GM18499 (cell line): Measurements from ENCODE around the gene C19orf38.

ENCODE experiments used
- ATAC-seq: cut with Tn5 transposase; IDR thresholded peaks from one replicate; pipeline ENCODE4 v1.9.1; 2021; ENCODE audit warnings: moderate number of reproducible peaks; ENCODE audit not compliant: insufficient read depth, unreplicated experiment

The C19orf38 gene, protein sequence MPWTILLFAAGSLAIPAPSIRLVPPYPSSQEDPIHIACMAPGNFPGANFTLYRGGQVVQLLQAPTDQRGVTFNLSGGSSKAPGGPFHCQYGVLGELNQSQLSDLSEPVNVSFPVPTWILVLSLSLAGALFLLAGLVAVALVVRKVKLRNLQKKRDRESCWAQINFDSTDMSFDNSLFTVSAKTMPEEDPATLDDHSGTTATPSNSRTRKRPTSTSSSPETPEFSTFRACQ

DNA sequence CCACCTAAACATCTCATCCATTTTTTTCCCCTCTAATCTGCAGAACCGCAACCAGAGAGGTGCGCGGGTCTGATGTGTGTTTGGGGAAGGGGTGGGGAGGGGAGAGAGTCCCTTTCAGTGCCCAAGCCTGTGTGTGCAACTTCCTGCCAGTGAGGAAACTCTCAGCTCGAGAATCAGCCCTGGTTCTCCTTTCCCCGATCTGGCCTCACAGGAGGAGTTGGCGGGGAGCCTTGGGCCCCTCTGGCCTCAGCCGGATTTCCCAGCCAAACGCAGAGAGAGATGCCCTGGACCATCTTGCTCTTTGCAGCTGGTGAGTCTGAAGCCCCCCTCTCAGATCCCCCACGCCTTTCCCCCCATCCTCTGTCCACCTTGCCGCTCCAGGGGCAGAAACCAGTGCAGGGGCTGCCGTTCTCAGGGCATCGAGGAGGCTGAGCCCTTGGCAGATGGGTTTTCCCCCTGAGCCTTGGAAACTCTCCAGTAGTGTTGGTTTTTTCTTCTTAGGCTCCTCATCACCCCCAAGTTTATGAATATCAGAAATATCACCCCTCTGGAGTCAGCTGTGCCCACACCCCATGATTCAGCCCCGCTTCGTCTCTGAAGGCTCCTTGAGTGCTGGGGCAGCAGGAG lies at the start of gene C19orf38:
C19orf38 (plus strand) TSS at position 186 of the 627 bp plus-strand sequence; CDS start at position 280, 94 bp downstream.
- no peak for ATAC-seq

DNA sequence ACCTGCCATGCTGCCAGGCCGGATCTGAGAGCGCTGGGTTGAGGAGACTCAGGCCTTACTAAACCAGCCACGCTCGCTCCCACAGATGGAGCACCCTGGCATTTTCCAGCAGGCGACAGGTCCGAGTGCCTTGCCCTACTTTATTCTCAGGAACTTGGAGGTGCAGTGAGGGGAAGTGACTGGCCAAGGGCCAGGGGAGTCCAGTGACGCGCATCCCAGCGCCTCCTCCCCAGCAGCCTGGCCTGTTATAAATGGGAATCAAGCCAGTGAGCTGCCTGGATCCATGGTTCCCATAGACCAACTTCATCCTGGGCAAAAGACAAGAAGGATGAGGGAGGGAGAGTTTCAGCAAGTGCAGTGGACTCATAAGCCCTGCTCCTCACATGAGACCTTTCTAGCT lies 47.7 kb upstream of the C19orf38 start:
- ATAC-seq: no peak

DNA sequence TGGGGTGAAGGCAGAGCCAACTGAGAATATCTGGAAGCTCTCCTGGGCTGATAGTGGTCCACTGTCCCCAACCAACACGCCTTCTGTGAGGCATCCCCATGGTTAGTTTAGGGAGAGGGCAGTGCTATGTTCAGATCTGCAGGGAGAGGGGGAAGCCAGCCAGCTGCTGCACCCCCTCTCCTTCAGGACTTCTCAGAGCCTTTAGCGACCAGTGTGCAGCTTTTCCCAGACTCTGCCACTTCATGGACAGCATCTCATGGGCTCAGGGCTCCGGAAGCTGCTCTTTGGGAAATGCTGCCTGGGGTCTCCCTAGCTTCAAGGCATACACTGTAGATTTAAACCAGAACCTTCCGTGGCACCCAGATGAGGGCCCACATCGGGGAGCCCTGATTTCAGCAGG lies 45.7 kb upstream of the C19orf38 start:
- no peak for ATAC-seq

DNA sequence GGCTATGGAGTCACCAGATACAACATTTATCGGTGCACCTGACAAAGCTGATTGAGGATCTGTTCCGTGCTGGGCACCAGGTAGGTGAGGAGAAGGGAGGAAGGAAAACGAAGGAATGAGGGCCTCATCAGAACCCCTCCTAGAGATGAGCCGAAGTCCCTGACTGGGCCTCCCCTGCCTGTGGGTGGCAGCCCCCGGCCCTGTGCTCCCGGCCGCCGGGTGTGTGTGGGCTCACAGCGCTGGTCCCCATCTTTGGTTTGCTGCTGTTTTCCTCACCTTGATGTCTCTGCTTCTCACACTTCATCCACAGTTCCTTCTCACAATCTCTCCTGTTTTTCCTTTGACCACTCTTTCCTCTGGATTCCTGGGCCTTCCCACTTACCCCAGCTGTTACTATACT lies 45.0 kb upstream of the C19orf38 start:
- no peak for ATAC-seq

DNA sequence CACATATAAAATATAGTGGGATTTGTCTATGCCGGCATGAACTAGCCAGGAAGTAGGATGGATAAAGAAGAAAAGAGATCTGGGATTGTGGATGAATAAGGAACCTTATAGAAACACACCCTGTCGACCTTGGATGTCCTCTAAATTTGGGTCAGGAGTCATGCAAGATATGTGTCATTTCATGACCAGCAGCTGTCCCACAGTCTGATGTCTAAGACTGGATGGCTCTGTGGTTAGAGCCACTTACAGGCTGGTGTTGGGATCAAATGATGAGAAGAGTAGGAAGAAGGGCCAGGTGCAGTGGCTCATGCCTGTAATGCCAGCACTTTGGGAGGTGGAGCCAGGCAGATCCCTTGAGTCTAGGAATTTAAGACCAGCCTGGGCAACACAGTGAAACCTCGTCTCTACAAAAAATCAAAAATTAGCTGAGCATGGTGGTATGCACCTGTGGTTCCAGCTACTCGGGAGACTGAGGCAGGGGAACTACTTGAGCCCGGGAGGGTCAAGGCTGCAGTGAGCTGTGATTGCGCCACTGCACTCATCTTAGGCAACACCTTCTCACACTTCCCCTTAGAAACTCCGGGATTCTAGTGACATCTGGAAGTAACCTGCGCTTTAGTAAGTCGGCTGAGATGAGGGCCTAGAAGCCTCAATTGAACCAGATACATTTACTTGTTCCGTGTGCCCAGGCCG lies 43.0 kb upstream of the C19orf38 start:
- ATAC-seq: no peak

DNA sequence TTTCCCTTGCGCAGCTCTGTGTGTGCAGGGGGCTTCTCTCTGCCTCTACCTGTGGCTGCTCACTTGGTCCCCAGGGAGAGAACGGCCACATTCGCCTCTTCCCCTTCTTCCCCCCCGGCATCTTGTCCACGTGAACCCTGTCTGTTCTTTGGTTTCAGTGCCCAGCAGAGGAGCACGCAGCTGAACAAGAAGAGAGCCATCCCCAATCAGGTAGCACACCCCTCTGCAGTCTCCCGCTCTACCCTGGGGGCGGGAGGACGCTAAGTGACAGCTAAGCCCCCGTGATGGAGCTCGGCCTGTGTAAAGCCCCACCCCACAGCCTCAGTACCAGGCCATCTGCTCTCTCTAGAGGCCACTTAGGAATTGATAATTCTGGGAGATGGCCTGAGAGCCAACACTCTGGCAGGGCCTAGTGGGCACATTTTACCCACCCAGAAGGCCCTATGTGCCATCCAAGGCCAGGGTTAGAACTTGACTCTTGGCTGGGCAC lies 42.4 kb upstream of the C19orf38 start:
- no peak for ATAC-seq

DNA sequence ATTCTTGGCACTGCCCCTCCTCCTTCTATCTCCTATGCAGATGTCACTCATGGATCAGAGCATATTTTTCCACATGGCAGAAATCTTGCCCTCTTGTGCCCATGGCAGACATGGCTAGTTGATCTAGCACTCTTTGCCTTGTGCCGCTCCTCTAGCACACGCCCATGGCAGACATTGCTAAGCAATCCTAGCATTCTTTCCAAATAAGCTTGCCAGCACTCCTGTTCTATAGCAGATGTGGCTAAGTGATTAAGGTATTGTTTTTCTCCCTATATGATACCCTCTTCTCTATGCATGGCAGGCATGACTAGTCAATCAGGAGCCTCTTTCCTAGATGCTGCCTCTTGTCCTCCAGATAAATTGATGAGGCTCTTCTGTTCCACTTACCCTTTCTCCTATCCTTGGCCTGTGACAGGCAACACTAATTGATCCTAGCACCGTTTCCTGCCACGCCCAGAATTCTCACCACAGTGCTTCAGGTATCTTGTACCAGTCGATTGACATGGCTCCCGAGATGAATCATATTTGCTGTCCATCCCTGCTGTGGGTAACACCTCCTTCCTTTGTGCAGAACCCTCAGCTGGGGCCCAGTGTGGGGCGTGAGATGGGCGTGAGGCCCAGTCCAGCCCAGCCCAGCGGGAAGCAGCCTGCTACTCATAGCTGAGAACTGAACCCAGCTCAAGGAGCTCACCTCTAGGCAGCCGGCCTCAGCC lies 39.1 kb upstream of the C19orf38 start:
- no peak for ATAC-seq

DNA sequence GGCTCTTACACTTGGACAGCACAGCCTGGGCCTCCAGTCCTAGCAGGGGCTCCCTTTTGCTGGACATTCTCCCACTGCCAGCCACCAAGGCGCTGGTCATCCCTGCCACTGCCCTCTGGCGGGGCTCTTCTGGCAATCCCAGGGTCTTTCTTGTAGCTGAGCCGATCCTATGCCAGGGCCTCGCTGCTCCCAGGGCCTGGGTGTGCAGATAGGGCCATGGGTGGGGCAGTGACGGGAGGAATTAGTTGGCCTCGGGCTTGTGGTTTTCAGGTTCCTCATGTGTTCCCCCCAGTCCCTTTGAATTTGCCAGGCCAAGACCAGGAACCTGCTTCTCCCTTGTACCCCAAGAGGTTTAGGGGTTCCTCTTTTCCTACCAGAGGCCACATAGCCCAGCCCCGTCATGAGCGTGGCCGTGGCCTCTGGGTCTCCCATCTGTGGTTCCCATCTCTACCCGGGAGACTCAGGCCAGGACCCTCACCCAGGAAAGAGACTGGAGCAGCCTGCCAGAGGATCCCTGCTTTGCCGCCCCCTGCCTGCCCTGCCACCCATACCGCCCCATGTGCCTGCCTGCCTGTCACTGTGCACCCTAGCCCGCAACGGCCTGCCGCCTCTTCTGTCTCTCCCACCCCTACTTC lies 38.4 kb upstream of the C19orf38 start:
- ATAC-seq: no peak

DNA sequence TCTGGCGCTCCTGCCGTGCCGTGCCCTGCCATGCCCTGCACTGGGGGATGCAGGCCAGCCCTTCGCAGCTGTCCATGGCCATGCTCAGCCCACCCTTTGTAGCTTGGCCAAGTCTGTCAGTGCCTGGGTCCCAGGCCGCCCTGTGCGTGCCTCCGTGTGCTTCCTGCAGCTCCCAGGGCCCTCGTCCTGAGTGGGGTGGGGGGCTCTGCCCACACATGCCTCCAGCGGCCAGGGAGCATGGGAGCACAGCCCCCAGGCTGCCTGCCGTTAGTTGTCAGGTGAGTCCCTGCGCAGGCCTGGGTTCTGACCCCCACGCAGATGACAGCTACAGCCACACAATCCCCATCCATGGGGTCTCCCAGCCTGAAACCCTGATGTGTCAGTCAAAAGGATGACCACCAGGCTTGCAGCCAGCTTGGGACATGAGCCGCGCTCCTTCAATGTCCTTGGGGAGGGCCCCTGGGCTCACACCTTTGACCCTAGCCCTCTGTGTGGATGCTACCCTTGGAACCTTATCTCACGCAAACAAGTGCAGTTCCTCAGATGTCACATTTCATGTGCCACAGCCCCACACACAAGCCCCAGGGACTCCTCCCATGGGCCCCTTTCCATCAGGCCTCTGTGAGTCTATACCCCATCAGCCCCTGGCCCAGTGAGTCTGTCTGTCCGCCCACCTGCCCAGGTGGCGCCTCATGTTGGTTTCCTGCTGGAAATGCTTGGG lies 36.7 kb upstream of the C19orf38 start:
- no peak for ATAC-seq

DNA sequence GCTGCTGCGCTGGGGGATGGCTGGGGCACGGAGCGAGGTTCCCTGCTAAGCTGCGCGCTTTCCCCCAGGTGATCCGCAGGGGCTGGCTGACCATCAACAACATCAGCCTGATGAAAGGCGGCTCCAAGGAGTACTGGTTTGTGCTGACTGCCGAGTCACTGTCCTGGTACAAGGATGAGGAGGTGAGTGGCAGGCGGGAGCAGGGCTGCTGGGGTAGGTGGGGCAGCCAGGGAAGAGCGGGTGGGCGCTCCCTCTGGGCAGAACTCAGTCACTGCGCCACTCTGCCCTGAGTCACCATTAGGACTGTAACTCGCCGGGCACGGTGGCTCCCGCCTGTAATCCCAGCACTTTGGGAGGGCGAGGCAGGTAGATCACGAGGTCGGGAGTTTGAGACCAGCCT lies 36.0 kb upstream of the C19orf38 start:
- no peak for ATAC-seq

DNA sequence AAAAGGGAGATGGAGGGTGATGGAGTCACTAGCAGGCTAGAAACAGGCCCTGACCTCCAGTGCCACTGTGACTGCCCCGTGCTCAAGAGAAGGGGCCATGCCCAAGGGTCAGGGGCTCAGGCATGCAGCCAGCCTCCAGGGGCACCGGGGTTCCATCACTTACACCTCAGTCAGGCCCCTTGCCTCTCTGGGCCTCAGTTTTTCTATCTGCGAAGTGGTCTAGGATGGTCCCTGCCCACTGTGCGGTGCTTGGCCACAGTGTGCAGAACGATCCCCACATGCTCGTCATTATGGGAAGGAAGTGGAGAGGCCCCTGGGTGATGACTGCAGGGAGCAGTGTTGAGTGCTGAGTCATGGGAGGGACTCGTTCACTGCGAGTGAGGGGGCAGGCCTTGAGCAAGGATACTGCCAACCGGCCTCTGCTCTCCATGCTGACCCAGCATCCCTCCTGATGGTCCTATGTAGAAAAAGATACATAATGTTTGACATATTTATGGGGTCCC lies 35.3 kb upstream of the C19orf38 start:
- ATAC-seq: no peak

DNA sequence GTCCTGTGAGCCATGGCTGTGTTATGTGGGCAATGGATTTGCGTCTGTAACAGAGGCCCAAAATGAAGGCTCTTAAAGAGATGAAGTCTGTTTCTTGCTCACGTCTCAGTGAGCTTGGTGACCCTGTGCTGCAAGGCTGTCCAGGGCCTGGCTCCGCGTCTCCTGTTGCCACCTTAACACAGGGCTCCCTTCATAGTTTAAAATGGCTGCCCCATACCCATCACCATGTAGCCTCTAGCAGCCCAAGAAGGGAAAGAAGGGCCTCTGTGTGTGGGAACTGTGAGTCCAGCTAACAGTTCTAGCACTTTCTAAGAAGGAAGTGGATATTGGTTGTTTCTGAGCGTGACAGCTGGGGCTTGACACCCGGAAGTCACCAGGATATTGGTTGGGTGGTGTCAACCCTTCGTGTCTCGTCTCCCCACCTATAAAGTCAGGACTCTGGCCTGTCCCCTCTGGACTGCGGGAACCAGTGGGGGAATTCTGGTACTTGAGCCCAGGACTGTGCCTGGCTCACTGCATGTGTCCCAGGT lies 33.1 kb upstream of the C19orf38 start:
- no peak for ATAC-seq

DNA sequence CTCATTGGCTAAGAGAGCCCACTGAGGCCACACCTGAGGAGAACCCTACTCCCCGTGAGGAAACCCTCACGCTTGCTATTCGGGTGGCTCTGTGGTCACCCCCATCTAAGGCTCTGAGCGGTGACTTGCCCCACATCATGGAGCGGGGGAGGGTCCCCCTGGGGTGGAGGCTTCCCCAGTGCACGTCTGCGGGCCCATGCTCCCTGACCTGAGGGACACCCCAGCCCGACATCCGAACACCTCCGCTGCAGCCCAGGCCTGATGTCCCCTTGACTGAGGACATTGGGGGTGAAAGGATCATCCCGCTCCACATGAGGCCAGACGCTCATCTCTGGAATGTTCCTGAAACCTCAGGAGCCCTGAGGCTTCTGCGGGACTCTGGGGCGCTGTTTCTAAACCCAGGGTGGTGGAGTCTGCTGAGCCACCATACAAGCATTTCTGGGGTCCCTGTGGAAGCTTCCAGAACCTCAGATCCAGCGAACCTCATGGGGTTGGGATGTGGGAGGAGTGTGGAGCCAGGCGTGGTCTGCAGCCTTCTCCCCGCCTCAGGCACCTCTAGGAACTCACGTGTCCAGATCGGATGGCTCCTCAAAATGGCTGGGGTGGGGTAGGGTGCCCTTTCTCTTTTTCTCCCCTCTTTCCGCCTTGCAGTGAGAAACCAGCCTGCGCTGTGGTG lies 32.1 kb upstream of the C19orf38 start:
- no peak for ATAC-seq

DNA sequence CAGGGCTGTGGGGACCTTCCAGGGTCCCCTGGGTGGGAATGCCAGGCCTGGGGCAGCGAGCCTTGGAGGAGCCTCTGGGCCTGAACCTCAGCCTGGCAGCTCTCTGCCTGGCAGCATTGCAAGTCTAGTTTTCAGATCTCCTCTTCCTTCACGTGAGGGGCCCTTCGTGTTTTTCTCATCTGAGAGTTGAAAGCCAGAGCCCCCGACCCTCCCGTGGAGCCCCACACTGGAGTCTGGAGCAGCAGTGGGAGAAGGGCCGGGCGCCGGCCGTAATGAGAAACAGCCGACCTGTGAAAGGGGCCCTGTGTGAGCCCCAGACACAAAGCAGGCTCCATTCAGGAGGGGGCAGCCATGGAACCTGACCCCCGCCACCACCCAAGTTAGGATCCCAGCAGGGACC lies 31.5 kb upstream of the C19orf38 start:
- no peak for ATAC-seq

DNA sequence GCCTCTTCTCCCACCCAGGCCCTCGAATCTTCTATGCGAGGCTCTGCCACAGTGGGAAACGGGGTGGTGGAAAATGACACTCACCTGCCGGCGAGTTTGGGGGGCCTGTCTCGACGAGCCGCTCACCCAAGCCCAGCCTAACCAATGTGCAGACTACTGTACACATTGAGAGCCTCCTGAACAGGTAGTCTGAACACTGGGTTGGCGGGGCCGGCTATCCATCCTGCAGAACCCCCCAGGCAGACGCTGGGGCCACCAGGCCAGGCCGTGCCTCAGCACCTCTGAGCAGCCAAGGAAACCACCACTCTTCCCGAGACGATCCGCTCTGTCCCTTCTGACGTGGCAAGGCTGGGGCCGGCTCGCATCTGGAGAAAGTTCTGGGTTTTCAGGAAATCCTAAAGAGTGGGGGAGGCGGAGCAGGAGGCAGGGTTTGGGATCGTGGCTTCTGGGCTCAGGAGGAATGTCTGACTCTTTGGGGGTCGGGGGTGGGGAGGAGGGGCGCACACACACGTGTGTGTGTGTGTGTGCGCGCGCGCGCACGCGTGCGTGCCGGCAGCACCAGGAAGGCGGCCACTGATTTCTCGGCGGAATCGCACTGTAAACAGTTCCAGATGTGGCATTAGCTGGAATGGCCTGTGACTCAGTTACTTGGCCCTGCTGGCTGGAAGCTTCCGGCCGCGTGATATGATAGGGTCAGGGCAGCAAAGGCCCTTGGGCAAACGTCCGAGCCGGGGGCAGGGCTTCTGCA lies 30.8 kb upstream of the C19orf38 start:
- ATAC-seq: no peak

DNA sequence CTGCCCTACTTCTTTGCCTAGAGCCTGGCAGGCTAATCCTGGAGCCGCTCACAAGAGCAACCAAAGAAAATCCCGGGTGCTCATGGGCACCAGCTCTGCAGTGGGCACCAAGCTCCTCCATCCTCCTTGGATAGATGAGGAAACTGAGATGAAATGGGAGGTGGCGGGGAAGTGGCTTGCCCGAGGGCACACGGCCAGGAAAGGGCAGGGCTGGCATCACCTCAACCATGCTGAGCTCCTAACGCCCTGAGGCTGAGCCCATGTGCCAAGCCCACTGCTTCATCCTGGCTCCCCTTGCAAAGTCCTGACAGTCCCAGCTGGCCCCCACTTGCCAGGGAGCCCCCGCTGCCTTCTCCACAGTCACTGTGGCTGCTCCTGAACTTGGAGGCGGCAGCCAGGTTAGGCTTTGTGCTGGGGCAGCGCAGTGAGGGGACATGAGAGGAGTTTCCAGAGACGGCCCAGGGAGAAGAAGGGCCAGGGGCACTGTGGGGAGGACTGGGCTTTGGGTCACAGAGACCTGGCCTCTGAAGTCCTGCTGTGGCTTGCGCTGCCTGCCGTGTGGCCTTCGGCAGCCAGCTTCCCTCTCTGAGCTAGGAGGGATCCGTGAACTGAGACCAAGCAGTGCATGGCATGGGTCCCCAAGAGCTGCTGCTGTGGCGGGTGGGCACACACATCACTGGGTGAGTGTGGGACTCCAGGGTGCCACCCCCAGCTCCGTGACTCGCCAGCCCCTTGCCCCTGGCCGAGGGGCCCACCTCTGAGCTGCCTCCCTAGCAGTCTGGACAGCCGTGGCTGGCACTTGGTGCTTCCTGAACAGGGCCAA lies 29.7 kb upstream of the C19orf38 start:
- ATAC-seq: no peak
